Gastroesophageal sphincter (tissue), 4 donors: Measurements from ENCODE around the gene ANKRD23. TPM values are rescaled to one million over a fixed set of nuclear protein-coding genes. Genes with fewer than 3 reads are reported as not detected.

Experiments used
- ATAC-seq: fragments of 150-250 bp; one replicate; pipeline ENCODE4 v1.9.1; 2016; ENCODE audit warnings: mild to moderate bottlenecking, moderate library complexity
- H3K27ac ChIP-seq, 4 donors: fragments of 200-600 bp; sonication (generic) in 3 of 4; 1 replicate in 3 of 4; 2 replicates in 1 of 4; pipeline ENCODE4 v1.5.1; 2016 to 2019
- H3K27me3 ChIP-seq: fragments of 200-600 bp; sonication (generic); one replicate; pipeline ENCODE4 v1.5.1; 2019
- H3K36me3 ChIP-seq, 2 donors: fragments of 200-600 bp; sonication (generic); one replicate each; pipeline ENCODE4 v1.5.1; 2019; ENCODE audit warnings: control low read depth in 1 of 2
- H3K4me1 ChIP-seq, 3 donors: fragments of 200-600 bp; sonication (generic); 1 replicate in 2 of 3; 2 replicates in 1 of 3; pipeline ENCODE4 v1.5.1; 2016 to 2019; ENCODE audit warnings: control low read depth in 2 of 3
- H3K4me3 ChIP-seq, 2 donors: fragments of 200-600 bp; sonication (generic); one replicate each; pipeline ENCODE4 v1.5.1; 2019; ENCODE audit warnings: mild to moderate bottlenecking in 1 of 2, moderate library complexity in 1 of 2
- H3K9me3 ChIP-seq, 3 donors: fragments of 200-600 bp; sonication (generic); one replicate each; pipeline ENCODE4 v1.5.1; 2017 to 2019; ENCODE audit warnings: control low read depth in 2 of 3
- EP300 ChIP-seq: sonication (generic); formaldehyde crosslinking; IDR thresholded peaks from one replicate; pipeline ENCODE4 v1.6.1; 2017; ENCODE audit warnings: antibody characterized with exemption, mild to moderate bottlenecking
- POLR2A ChIP-seq, 2 donors: fragments of 450-650 bp; IDR thresholded peaks; one replicate each; pipeline ENCODE4 v1.6.1; 2017; ENCODE audit warnings: antibody characterized with exemption in 2 of 2, mild to moderate bottlenecking in 2 of 2, moderate library complexity in 1 of 2
- POLR2AphosphoS5 ChIP-seq: sonication (generic); formaldehyde crosslinking; IDR thresholded peaks from one replicate; pipeline ENCODE4 v1.6.1; 2017; ENCODE audit warnings: antibody characterized with exemption
- WGBS, 2 donors: methylation state at CpG; one replicate each; pipeline ENCODE4 v1.1.5; 2018; ENCODE audit warnings: low coverage in 1 of 2; 5-methylcytosine and 5-hydroxymethylcytosine counted together
- total RNA-seq, 4 donors: library from RNA; depleted of rRNA; stranded (reverse); fragments of >200 nt; gene quantifications; one replicate each; pipeline ENCODE4 v1.1.0, GENCODE V29; 2016
- TF ChIP-seq, protein P1 (sequence below), 4 experiments: fragments of 200-600 bp in 2 of 4; fragments of 450-650 bp in 2 of 4; sonication (generic) in 1 of 4; IDR thresholded peaks; one replicate each; pipeline ENCODE4 v1.5.1; 2017 to 2019; ENCODE audit warnings: antibody characterized with exemption in 4 of 4, mild to moderate bottlenecking in 2 of 4, moderate library complexity in 2 of 4

Gene ANKRD23
- total RNA-seq, 4 donors from 2014 or later = 1.2 to 4.9 (median 3.1) TPM

DNA sequence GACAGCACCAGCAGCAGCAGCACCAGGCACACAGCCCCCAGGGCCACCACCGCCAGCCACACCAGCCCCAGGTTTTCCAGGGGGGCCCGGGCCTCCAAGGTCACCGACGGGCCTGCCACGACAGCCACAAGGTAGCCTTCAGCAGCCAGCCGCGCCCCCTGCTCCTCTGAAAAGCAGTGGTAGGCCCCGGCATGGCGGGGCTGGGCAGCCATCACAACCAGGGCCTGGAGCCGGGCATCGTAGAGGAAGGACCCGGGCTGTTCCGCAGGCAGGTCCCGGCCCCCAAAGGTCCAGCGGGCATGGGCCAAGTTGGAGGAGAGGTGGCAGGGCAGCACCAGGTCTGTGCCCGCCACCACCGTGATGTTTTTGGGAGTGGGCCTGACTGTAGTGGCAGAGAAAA lies 17.3 kb upstream of the ANKRD23 start:
- H3K4me1 ChIP-seq = peaks cover 0 to 92% (median 25%) of the 10 kb centered on the region in 3 donors
- WGBS, 2 donors = no CpG with 5 or more reads among the region's 17 CpGs
- H3K36me3 ChIP-seq = peaks cover 0 to 63% of the 10 kb centered on the region in 2 donors
- H3K4me3 ChIP-seq = no peak overlapping the region
- peak overlapping the region in 3 of 4 donors; percentile 84 to 100 (median 94) for H3K27ac ChIP-seq
- TF ChIP-seq, protein P1, sequence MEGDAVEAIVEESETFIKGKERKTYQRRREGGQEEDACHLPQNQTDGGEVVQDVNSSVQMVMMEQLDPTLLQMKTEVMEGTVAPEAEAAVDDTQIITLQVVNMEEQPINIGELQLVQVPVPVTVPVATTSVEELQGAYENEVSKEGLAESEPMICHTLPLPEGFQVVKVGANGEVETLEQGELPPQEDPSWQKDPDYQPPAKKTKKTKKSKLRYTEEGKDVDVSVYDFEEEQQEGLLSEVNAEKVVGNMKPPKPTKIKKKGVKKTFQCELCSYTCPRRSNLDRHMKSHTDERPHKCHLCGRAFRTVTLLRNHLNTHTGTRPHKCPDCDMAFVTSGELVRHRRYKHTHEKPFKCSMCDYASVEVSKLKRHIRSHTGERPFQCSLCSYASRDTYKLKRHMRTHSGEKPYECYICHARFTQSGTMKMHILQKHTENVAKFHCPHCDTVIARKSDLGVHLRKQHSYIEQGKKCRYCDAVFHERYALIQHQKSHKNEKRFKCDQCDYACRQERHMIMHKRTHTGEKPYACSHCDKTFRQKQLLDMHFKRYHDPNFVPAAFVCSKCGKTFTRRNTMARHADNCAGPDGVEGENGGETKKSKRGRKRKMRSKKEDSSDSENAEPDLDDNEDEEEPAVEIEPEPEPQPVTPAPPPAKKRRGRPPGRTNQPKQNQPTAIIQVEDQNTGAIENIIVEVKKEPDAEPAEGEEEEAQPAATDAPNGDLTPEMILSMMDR (IDR thresholded peaks at IDR 0.05) = no peak
- TF ChIP-seq POLR2AphosphoS5 = no peak
- no peak for TF ChIP-seq POLR2A (IDR thresholded peaks at IDR 0.05)
- TF ChIP-seq EP300 = no peak
- no peak for ATAC-seq
- H3K9me3 ChIP-seq = no peaks in the 10 kb centered on the region
- no peaks in the 10 kb centered on the region for H3K27me3 ChIP-seq

DNA sequence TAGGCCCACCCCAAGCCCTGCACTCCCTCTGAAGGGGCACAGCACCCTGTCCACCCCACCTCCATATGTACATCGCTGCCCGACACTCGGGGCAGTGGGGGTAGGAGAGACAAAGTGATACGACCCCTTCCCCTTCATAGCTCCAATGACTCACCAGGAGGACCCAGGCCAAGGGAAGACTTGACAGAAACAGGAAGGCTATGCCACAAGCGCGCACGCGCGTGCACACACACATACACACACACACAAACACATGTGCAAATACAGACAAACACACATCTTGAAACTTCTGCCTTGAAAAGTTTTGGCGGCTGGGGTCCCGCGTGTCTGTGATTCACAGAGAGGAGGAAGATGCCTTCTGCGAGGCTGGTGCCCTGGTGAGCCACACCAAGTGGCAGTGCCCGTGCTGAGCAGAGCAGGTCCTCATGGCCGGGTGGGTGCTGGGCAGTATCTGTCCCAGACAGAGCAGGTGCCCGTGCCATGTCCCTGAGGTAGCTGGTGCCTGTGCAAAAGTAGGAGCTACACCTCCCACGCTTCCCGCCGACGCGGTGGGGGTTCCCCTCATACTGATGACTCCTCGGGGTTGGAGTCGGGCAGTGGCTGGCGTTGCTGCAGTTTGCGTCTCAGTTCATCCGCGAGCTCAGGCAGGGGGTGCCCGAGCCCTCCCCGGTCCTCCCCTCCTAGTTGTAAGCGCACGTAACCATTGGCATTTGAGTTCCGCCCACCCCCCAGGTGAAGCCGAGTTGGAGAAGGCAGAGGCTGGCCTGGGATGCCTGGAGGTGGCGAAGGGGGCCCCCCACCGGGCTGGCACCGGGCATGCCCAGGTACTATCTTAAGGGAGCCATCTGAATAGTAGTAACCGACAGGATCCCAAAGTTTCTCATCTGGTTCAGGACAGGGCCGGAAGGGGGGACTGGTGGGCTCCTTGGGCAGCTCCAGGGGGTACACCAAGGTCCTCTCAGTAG lies 16.5 kb upstream of the ANKRD23 start:
- WGBS, 2 donors = no CpG with 5 or more reads among the region's 38 CpGs
- H3K36me3 ChIP-seq = peaks cover 0 to 56% of the 10 kb centered on the region in 2 donors
- peak overlapping the region; percentile 41 to 100 (median 89) for H3K27ac ChIP-seq
- no peaks in the 10 kb centered on the region for H3K9me3 ChIP-seq
- no peaks in the 10 kb centered on the region for H3K27me3 ChIP-seq
- peaks cover 0 to 92% (median 22%) of the 10 kb centered on the region in 3 donors for H3K4me1 ChIP-seq
- TF ChIP-seq POLR2A (IDR thresholded peaks at IDR 0.05) (no peak), EP300 (no peak), POLR2AphosphoS5 (no peak)
- TF ChIP-seq, protein P1 (IDR thresholded peaks at IDR 0.05) = no peak
- H3K4me3 ChIP-seq = no peak overlapping the region
- no peak for ATAC-seq

DNA sequence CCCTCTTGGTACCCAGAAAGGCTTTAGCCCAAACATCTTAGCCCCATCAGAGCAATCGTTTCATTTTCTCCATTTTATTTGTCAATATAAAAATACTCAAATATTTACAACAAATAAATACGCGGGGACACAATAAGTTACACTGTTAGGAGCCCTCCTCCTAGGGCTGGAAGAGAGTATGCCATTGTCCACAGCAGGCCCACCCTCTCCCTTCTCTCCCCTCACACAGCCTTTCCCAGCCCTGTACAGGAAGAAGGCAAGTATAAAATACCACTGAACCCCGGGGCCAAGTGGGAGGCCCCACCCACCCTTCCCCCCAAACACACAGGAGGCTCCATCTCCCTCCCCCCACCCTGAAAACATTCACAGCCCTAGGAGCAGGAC lies 15.9 kb upstream of the ANKRD23 start:
- peaks cover 0 to 49% of the 10 kb centered on the region in 2 donors for H3K36me3 ChIP-seq
- H3K27me3 ChIP-seq = no peaks in the 10 kb centered on the region
- H3K4me1 ChIP-seq = peaks cover 0 to 92% (median 22%) of the 10 kb centered on the region in 3 donors
- H3K27ac ChIP-seq = peak overlapping the region; percentile 41 to 100 (median 89)
- TF ChIP-seq, protein P1 (IDR thresholded peaks at IDR 0.05) = no peak
- TF ChIP-seq EP300 (no peak), POLR2AphosphoS5 (no peak), POLR2A (IDR thresholded peaks at IDR 0.05) (no peak)
- no peak for ATAC-seq
- H3K9me3 ChIP-seq = no peaks in the 10 kb centered on the region
- 27% methylated on average over 3 of the region's 4 CpGs; no CpG with 5 or more reads in 1 of the 2 donors for WGBS, 2 donors
- no peak overlapping the region for H3K4me3 ChIP-seq

DNA sequence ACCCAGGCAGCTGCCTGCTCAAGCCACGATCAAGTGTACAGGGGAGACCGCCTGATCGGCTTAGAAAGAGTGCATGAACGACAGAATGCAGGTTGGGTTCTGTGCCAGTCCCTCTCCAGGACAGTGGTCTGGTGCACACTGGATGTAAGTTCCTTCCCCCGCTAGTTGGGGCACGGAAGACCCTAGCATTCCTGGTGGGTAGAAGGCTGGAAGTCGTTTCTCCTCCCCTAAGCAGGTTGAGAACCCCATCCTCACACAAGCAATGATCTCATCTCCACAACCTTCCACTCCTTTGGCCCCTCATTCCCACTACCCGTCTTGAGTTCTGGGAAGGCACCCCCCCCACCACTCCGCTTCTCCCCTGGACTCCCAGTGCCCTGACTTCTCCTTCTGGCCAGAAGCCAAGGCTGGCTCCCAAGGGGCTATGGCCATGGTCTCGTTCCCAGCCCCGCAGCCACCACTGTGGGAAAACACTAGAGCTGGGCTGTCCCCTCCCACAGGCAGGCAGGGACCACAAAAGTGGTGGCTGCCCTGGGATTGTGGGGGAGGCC lies 15.4 kb upstream of the ANKRD23 start:
- WGBS, 2 donors = 0 to 18% methylated on average over 1 to 4 of the region's 11 CpGs
- peak overlapping the region; percentile 41 to 100 (median 89) for H3K27ac ChIP-seq
- peaks cover 0 to 47% of the 10 kb centered on the region in 2 donors for H3K36me3 ChIP-seq
- peak; percentile 49 for TF ChIP-seq POLR2AphosphoS5
- no peak for TF ChIP-seq POLR2A (IDR thresholded peaks at IDR 0.05)
- peaks cover 0 to 92% (median 22%) of the 10 kb centered on the region in 3 donors for H3K4me1 ChIP-seq
- H3K27me3 ChIP-seq = no peaks in the 10 kb centered on the region
- peak overlapping the region in 1 of 2 donors; percentile 82 for H3K4me3 ChIP-seq
- no peaks in the 10 kb centered on the region for H3K9me3 ChIP-seq
- no peak for ATAC-seq

DNA sequence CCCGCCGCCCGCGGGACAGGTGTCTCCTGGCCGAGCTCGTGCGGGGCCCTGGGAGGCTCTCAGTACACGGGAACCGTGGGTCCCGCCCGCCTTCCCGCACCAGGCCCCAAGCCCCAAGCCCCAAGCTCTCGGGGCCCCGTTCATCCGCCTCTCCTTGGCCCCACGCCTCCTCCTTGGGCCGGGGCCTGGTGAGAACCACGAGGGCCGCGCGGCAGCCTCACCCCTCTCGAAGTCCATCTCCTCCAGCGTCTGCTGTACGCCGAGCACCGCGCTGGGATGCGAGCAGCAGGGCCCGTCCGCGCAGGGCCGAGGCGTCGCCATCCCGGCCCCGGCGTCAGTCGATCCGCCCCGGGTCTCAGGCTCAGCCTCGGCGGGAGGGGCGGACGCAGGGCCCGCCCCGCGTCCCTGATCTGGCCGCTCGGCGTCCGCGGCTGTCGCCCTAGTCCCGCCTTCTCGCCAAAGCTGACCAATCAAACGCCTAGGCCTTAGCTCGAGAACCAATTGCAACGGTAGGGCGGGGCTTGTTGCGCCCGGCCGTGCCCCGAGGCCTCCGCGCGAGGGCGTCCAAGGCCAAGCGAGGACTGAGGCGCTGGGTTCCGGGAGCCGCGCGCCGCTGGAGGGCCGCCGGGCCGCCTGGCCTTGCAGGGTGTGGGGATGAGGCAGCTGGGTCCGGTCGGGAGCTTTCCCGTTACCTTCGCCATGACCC lies 14.0 kb upstream of the ANKRD23 start, which contains the start of gene ANKRD39:
ANKRD39 (minus strand) TSS at position 350 of the 706 bp plus-strand sequence; CDS start at position 321, 29 bp downstream.
- WGBS, 2 donors = 0% methylated on average over 4 of the region's 81 CpGs; no CpG with 5 or more reads in 1 of the 2 donors
- Histone ChIP-seq H3K4me3 (peak within 1 kb of the TSS; percentile 33 to 82), H3K4me1 (peaks cover 0 to 78% (median 22%) of the 10 kb centered on the region in 3 donors), H3K27ac (peak within 1 kb of the TSS; percentile 41 to 100 (median 92)), H3K27me3 (no peaks in the 10 kb centered on the region), H3K36me3 (peaks cover 0 to 47% of the 10 kb centered on the region in 2 donors), H3K9me3 (no peaks in the 10 kb centered on the region)
- ATAC-seq = peak; percentile 95
- TF ChIP-seq EP300 = no peak
- TF ChIP-seq POLR2A (IDR thresholded peaks at IDR 0.05) = peak; percentile 75 to 77
- TF ChIP-seq POLR2AphosphoS5 = peak; percentile 58
- TF ChIP-seq, protein P1 (IDR thresholded peaks at IDR 0.05) = peak in 3 of 4 experiments; percentile 91 to 97 (median 92)
